Measurements from ENCODE around the gene RPS6KA3.

Gene RPS6KA3

GRCh38 chrX:20116577-20117240 is 150.0 kb downstream of the RPS6KA3 start, which contains the start of gene MAP7D2:
Gene MAP7D2, minus strand, starts transcription at chrX:20116907. Its CDS starts 28 bp downstream, at chrX:20116879.
- TF ChIP-seq ZNF384 (IDR thresholded peaks at IDR 0.05) (no peak), SUZ12 (IDR thresholded peaks at IDR 0.05) (no peak), ARNT (IDR thresholded peaks at IDR 0.05) (no peak), HDGF (IDR thresholded peaks at IDR 0.05; ENCODE audit: borderline replicate concordance) (no peak), FOXK2 (IDR thresholded peaks at IDR 0.05) (no peak), SP1 (IDR thresholded peaks at IDR 0.05) (no peak), L3MBTL2 (conservative IDR thresholded peaks at IDR 0.05) (no peak), TARDBP (IDR thresholded peaks at IDR 0.05) (no peak), FOXM1 (IDR thresholded peaks at IDR 0.05; ENCODE audit: borderline replicate concordance) (no peak), FOXA1 (IDR thresholded peaks at IDR 0.05) (no peak), CTBP1 (IDR thresholded peaks at IDR 0.05; ENCODE audit: borderline replicate concordance) (no peak), LEF1 (IDR thresholded peaks at IDR 0.05; ENCODE audit: borderline replicate concordance) (no peak), BHLHE40 (IDR thresholded peaks at IDR 0.05; ENCODE audit: borderline replicate concordance) (no peak), ELF4 (IDR thresholded peaks at IDR 0.05) (no peak), NFRKB (IDR thresholded peaks at IDR 0.05) (no peak), PKNOX1 (IDR thresholded peaks at IDR 0.05) (no peak)
- POLR2A ChIA-PET, result no interaction called here
- DNase-seq (ENCODE audit: extremely low spot score), result no peak
- CTCF ChIA-PET, result no interaction called here

GRCh38 chrX:20116087-20116576 is 150.6 kb downstream of the RPS6KA3 start:
- ChIA-PET POLR2A (no interaction called here), CTCF (no interaction called here)
- TF ChIP-seq NFRKB (IDR thresholded peaks at IDR 0.05) (no peak), ELF4 (IDR thresholded peaks at IDR 0.05) (no peak), ZNF384 (IDR thresholded peaks at IDR 0.05) (no peak), CTBP1 (IDR thresholded peaks at IDR 0.05; ENCODE audit: borderline replicate concordance) (no peak), ARNT (IDR thresholded peaks at IDR 0.05) (no peak), FOXA1 (IDR thresholded peaks at IDR 0.05) (no peak), HDGF (IDR thresholded peaks at IDR 0.05; ENCODE audit: borderline replicate concordance) (no peak)
- no peak for DNase-seq (ENCODE audit: extremely low spot score)

GRCh38 chrX:20112022-20112774 is 154.5 kb downstream of the RPS6KA3 start:
- DNase-seq (ENCODE audit: extremely low spot score), result no peak
- CTCF ChIA-PET, result no interaction called here

GRCh38 chrX:20111271-20111670 is 155.4 kb downstream of the RPS6KA3 start:
- ChIA-PET POLR2A (no interaction called here), CTCF (no interaction called here)
- DNase-seq (ENCODE audit: extremely low spot score), result no peak
- no peak for TF ChIP-seq LEF1 (IDR thresholded peaks at IDR 0.05; ENCODE audit: borderline replicate concordance)
- no peak for TF ChIP-seq FOXK2 (IDR thresholded peaks at IDR 0.05)
- no peak for TF ChIP-seq ZNF384 (IDR thresholded peaks at IDR 0.05)
- TF ChIP-seq NFRKB (IDR thresholded peaks at IDR 0.05), result no peak
- TF ChIP-seq PKNOX1 (IDR thresholded peaks at IDR 0.05), result no peak
- TF ChIP-seq BHLHE40 (IDR thresholded peaks at IDR 0.05; ENCODE audit: borderline replicate concordance), result no peak
- TF ChIP-seq SP1 (IDR thresholded peaks at IDR 0.05), result no peak
- TF ChIP-seq ELF4 (IDR thresholded peaks at IDR 0.05), result no peak
- TF ChIP-seq ARNT (IDR thresholded peaks at IDR 0.05), result no peak
- TF ChIP-seq HDGF (IDR thresholded peaks at IDR 0.05; ENCODE audit: borderline replicate concordance), result no peak
- TF ChIP-seq CTBP1 (IDR thresholded peaks at IDR 0.05; ENCODE audit: borderline replicate concordance), result no peak
- no peak for TF ChIP-seq SUZ12 (IDR thresholded peaks at IDR 0.05)
- no peak for TF ChIP-seq FOXA1 (IDR thresholded peaks at IDR 0.05)
- no peak for TF ChIP-seq TARDBP (IDR thresholded peaks at IDR 0.05)
- no peak for TF ChIP-seq FOXM1 (IDR thresholded peaks at IDR 0.05; ENCODE audit: borderline replicate concordance)

More at GRCh38 chrX:20112022-20112774, 154.5 kb downstream of the RPS6KA3 start:
- no peak for TF ChIP-seq L3MBTL2 (conservative IDR thresholded peaks at IDR 0.05)
- no peak for TF ChIP-seq PKNOX1 (IDR thresholded peaks at IDR 0.05)
- TF ChIP-seq HDGF (IDR thresholded peaks at IDR 0.05; ENCODE audit: borderline replicate concordance), result no peak
- TF ChIP-seq ZNF384 (IDR thresholded peaks at IDR 0.05), result no peak
- TF ChIP-seq ELF4 (IDR thresholded peaks at IDR 0.05), result no peak
- TF ChIP-seq TARDBP (IDR thresholded peaks at IDR 0.05), result no peak
- TF ChIP-seq CTBP1 (IDR thresholded peaks at IDR 0.05; ENCODE audit: borderline replicate concordance), result no peak
- no peak for TF ChIP-seq FOXA1 (IDR thresholded peaks at IDR 0.05)
- TF ChIP-seq LEF1 (IDR thresholded peaks at IDR 0.05; ENCODE audit: borderline replicate concordance), result no peak
- no peak for TF ChIP-seq NFRKB (IDR thresholded peaks at IDR 0.05)
- TF ChIP-seq FOXK2 (IDR thresholded peaks at IDR 0.05), result no peak
- TF ChIP-seq SUZ12 (IDR thresholded peaks at IDR 0.05), result no peak
- TF ChIP-seq SP1 (IDR thresholded peaks at IDR 0.05), result no peak
- no peak for TF ChIP-seq ARNT (IDR thresholded peaks at IDR 0.05)
- TF ChIP-seq FOXM1 (IDR thresholded peaks at IDR 0.05; ENCODE audit: borderline replicate concordance), result no peak
- TF ChIP-seq BHLHE40 (IDR thresholded peaks at IDR 0.05; ENCODE audit: borderline replicate concordance), result no peak
- POLR2A ChIA-PET, result no interaction called here

GRCh38 chrX:20101934-20102581 is 164.7 kb downstream of the RPS6KA3 start:
- ChIA-PET CTCF (no interaction called here), POLR2A (no interaction called here)
- no peak for DNase-seq (ENCODE audit: extremely low spot score)
- TF ChIP-seq SUZ12 (IDR thresholded peaks at IDR 0.05) (no peak), TARDBP (IDR thresholded peaks at IDR 0.05) (no peak), NFRKB (IDR thresholded peaks at IDR 0.05) (no peak), PKNOX1 (IDR thresholded peaks at IDR 0.05) (no peak), ELF4 (IDR thresholded peaks at IDR 0.05) (no peak), HDGF (IDR thresholded peaks at IDR 0.05; ENCODE audit: borderline replicate concordance) (no peak), CTBP1 (IDR thresholded peaks at IDR 0.05; ENCODE audit: borderline replicate concordance) (no peak), L3MBTL2 (conservative IDR thresholded peaks at IDR 0.05) (no peak)

Measured in HEK293T (cell line).